Activated naive CD8-positive, alpha-beta T cell treated with anti-CD3 and anti-CD28 coated beads, Interleukin-2, amount 10 ng/mL, durations not matched to agents 7 days and 5 days (primary cell): ENCODE measurements around the gene MOB3A. TPM values are rescaled to one million over a fixed set of nuclear protein-coding genes. Genes with fewer than 3 reads are reported as not detected.

Experiments
- ATAC-seq: fragments of 150-1000 bp; cut with Tn5 transposase; one replicate; pipeline ENCODE4 v1.10.0; 2021; ENCODE audit warnings: low read depth, moderate library complexity
- POLR2A ChIA-PET: fragments of 350-600 bp; sonication (Branson Sonifier 250); formaldehyde crosslinking; loops from one replicate; lab custom pipeline; 2021; ENCODE audit warnings: antibody characterized with exemption; lab: Charles Lee
- DNase-seq: peaks from one replicate; pipeline ENCODE4 v3.0.0; 2021
- H3K27ac Mint-ChIP-seq: one replicate; pipeline ENCODE4 v1.8.0; 2022; ENCODE audit warnings: mild to moderate bottlenecking, mixed read lengths
- H3K27me3 Mint-ChIP-seq: one replicate; pipeline ENCODE4 v1.8.0; 2022; ENCODE audit warnings: mild to moderate bottlenecking, moderate library complexity, mixed read lengths
- H3K36me3 Mint-ChIP-seq: one replicate; pipeline ENCODE4 v1.8.0; 2021; ENCODE audit warnings: mild to moderate bottlenecking, mixed read lengths
- H3K4me1 Mint-ChIP-seq: one replicate; pipeline ENCODE4 v1.8.0; 2021; ENCODE audit warnings: mixed read lengths
- H3K4me3 Mint-ChIP-seq: one replicate; pipeline ENCODE4 v1.8.0; 2022; ENCODE audit warnings: mild to moderate bottlenecking, moderate library complexity, mixed read lengths
- H3K9me3 Mint-ChIP-seq: one replicate; pipeline ENCODE4 v1.8.0; 2021; ENCODE audit warnings: mixed read lengths
- total RNA-seq, 2 experiments: library from RNA; stranded (reverse); gene quantifications; one replicate each; pipeline ENCODE4 v1.2.3, GENCODE V29; 2021

Gene MOB3A
- total RNA-seq, 2 experiments from 2014 or later, result 190 to 200 TPM

DNA sequence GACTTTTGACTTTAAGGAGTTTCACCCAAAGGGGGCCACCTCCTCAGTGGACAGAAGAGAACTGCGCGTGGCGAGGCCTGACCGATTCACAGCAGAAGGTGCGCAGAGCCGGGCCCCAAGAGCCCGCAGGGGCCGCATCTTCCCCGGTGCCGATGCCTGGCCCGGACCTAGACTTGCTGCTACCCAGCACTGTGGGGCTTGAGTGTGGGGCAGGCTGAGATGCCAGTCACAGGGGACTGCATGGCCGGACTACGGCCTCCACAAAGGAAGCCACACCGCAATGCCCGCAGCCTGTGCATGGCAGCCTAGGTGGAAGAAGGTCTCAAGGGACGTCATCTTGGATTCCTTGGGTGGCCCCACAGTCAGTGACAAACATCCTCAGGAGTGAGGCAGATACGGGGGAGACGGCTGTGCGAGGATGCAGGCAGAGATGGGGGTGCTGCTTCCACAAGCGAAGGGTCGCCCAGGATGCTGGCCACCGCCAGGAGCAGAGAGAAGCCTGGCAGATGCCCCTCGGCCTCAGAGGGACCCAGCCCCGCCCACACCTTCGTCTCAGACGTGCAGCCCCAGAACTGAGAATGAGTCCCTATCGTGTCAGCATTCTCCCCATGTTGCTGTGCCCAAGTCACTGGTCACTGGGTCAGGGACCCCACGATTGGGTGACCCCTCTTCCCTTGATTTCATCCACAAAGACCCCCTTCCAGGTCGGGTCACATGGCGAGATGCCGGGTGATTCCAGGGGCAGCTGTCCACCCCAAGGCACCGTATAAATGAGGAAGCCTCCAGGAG lies 16.9 kb downstream of the MOB3A start:
- ATAC-seq (no peak), DNase-seq (no peak)
- Mint-ChIP-seq H3K4me3 (peak overlapping the region; percentile 97), H3K9me3 (no peaks in the 10 kb centered on the region), H3K36me3 (peaks cover 35% of the 10 kb centered on the region), H3K27me3 (no peaks in the 10 kb centered on the region), H3K27ac (peak overlapping the region; percentile 99), H3K4me1 (peaks cover 28% of the 10 kb centered on the region)
- POLR2A ChIA-PET, result interaction anchor here (8.8 kb wide), 1 partner anchor 14 kb away, joined by 180 read pairs; the partner anchor contains the start of gene MOB3A

DNA sequence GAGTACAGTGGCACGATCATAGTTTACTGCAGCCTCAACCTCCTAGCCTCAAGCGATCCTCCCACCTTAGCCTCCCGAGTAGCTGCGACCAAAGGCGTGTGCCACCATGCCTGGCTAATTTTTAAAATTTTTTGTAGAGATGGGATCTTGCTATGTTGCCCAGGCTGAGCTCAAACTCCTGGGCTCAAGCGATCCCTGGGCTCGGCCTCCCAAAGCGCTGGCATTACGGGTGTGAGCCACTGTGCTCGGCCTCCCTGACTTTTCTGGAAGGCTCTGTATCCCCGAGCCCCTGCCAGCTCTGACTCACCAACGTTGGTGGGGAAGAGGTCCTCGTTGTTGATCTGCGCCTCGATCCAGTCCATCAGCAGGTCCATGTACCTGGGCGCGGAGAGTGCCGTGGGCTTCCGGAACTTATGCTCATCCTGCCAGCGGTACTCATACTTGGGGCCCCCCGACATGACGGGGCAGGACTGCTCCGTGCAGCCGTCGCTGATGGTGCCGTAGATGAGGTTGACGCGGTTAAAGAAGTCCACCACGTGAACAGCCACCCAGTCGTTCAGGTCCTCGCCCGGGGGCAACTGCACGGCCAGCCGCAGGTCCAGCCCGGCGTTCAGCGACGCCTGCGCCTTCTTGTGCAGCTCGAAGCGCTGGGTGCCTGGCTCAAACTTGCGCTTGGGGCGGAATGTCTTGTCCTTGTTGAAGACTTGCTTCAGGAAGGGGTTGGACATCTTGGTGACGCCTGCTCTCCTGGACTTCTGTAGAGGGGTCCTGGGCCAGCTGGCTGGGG lies 18.1 kb downstream of the MOB3A start:
- POLR2A ChIA-PET, result interaction anchor here (0.7 to 1.8 kb wide), 2 partner anchors 16 to 96 kb away, joined by 3 to 4 read pairs; no protein-coding TSS in a partner anchor
- H3K27me3 Mint-ChIP-seq, result no peaks in the 10 kb centered on the region
- no peak overlapping the region for H3K4me3 Mint-ChIP-seq
- H3K4me1 Mint-ChIP-seq, result peaks cover 28% of the 10 kb centered on the region
- ATAC-seq (no peak), DNase-seq (no peak)
- H3K27ac Mint-ChIP-seq, result no peak overlapping the region
- no peaks in the 10 kb centered on the region for H3K9me3 Mint-ChIP-seq
- H3K36me3 Mint-ChIP-seq, result peaks cover 31% of the 10 kb centered on the region

DNA sequence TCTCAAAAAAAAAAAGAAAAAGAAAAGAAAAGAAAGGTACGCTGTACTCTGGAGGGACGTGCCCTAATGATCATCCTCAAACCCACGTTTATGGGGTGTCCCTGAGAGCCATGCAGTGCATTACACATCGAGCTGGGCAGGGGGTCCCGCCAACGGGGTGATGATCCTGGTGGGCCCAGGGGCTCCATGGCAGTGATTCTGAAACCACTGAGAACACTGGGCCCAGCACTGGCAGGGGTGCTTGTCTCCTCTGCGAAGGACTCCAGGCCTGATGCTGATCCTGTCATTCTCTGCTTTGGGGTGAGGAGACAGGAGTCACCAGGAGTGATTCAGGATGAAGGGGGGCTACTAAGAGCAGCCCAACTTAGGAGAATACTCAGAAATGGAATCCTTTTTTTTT lies 18.7 kb downstream of the MOB3A start:
- Mint-ChIP-seq H3K4me1 (peaks cover 26% of the 10 kb centered on the region), H3K4me3 (no peak overlapping the region), H3K27ac (no peak overlapping the region), H3K9me3 (no peaks in the 10 kb centered on the region), H3K36me3 (peaks cover 28% of the 10 kb centered on the region), H3K27me3 (no peaks in the 10 kb centered on the region)
- DNase-seq (no peak), ATAC-seq (no peak)
- POLR2A ChIA-PET, result interaction anchor here (0.7 to 2.3 kb wide), 3 partner anchors 15 to 96 kb away, joined by 3 to 7 read pairs (median 4); no protein-coding TSS in a partner anchor

DNA sequence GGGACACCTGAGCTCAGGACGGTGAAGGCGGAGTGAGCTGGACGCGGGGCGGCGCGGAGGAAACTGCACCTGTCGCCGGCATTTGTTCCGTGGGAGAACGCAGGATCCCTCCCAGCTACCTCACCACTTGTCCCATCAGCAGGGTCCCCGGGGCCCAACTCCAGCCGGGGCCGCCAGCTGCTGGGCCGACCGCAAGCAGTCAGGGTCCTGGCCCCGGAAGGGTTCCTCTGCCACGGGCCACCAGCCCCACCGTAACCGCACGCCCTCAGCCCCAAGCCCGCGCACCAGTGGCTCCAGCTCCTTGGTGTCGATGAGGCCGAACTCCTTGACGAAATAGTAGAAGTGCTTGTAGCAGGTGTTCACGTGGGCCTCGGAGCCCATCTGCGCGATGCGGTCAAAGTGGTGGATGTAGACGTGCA lies 19.6 kb downstream of the MOB3A start:
- no peak for ATAC-seq

DNA sequence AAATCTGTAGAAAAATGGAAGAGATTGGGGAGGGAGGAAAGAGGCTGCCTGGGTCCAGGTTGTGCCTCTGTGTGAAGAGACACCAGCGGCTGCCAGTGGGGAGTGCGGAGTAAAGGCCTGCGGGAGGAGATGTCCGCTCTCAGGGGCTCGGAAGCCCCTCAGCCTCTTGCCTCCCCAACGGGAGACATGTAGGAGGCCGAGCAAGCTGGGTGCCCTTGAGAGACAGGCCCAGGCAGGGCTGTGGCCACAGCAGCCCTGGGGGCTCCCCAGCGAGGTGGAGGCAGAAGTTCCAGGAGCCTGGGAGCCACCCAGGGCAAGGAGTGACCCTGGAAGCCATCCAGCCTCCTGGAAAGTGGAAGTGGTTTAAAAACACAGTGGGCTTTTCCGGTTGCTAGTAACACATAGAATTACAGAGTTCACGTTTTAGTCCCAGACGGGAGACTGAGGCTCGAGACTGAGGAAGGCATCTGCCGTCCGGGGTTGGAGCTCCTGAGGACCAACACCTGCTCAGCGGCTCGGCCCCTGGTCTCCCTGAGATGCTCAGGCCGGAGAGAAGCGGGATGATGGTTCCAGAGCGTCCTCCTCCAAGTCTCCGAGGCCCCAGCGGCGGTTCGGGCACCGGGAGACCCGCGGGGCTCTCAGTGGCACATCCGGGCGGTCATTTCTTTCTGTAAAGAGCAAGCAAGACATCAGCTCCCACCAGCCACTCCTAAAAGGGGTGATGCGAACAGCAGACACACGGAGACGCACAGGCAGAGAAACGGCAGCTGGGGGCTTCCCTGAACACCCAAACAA lies 23.2 kb downstream of the MOB3A start:
- Mint-ChIP-seq H3K9me3 (no peaks in the 10 kb centered on the region), H3K27ac (peak overlapping the region; percentile 62), H3K27me3 (no peaks in the 10 kb centered on the region), H3K36me3 (peaks cover 23% of the 10 kb centered on the region), H3K4me1 (peaks cover 15% of the 10 kb centered on the region), H3K4me3 (no peak overlapping the region)
- ATAC-seq (no peak), DNase-seq (no peak)
- POLR2A ChIA-PET, result interaction anchor here (1.0 to 1.4 kb wide), 2 partner anchors 10 to 21 kb away, joined by 3 read pairs; no protein-coding TSS in a partner anchor

More for the DNA sequence above, 19.6 kb downstream of the MOB3A start:
- H3K4me1 Mint-ChIP-seq, result peaks cover 24% of the 10 kb centered on the region
- POLR2A ChIA-PET, result interaction anchor here (0.6 to 2.3 kb wide), 3 partner anchors 8 to 32 kb away, joined by 3 to 7 read pairs (median 5); no protein-coding TSS in a partner anchor
- H3K9me3 Mint-ChIP-seq, result no peaks in the 10 kb centered on the region
- H3K36me3 Mint-ChIP-seq, result peaks cover 28% of the 10 kb centered on the region
- DNase-seq, result no peak
- no peaks in the 10 kb centered on the region for H3K27me3 Mint-ChIP-seq
- H3K27ac Mint-ChIP-seq, result no peak overlapping the region
- no peak overlapping the region for H3K4me3 Mint-ChIP-seq

DNA sequence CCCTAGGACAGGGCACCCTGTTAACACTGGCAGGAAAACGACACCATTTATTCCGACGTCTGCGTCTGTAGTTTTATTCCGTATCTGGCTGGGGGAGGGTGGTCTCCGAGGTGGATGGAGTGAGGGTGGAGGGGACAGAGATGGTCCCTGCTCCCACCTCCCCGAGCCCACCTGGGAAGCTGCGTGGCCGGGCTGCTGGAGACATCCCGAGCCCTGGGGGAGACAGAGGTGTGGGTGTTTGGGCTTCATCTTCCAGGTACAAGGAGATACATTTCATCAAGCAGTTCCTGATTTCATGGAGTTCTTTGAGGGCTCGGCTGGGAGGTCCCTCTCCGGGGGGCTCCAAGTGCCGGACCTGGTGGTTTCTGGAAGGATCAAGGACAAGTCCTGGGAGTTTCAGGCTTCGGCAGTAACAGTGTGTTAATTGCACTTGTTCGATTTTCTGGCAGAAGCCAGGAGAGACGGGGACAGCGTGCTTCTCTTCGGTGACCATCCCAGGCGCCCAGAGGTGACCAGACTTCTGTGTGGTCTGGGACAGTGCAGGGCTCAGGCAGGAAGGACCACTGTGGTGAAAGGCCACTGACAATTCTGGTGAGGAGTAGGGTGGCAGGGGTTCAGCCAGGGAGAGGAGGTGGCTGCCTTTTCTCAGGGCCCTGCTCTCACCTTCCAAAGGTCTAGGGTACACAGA lies 25.0 kb downstream of the MOB3A start:
- H3K27me3 Mint-ChIP-seq, result no peaks in the 10 kb centered on the region
- H3K27ac Mint-ChIP-seq, result peak overlapping the region; percentile 58
- DNase-seq, result no peak
- peaks cover 23% of the 10 kb centered on the region for H3K36me3 Mint-ChIP-seq
- no peak for ATAC-seq
- H3K4me1 Mint-ChIP-seq, result peaks cover 13% of the 10 kb centered on the region
- POLR2A ChIA-PET, result interaction anchor here (1.0 to 2.4 kb wide), 2 partner anchors 12 to 19 kb away, joined by 4 to 10 read pairs; no protein-coding TSS in a partner anchor
- H3K9me3 Mint-ChIP-seq, result no peaks in the 10 kb centered on the region
- H3K4me3 Mint-ChIP-seq, result peak overlapping the region; percentile 7

DNA sequence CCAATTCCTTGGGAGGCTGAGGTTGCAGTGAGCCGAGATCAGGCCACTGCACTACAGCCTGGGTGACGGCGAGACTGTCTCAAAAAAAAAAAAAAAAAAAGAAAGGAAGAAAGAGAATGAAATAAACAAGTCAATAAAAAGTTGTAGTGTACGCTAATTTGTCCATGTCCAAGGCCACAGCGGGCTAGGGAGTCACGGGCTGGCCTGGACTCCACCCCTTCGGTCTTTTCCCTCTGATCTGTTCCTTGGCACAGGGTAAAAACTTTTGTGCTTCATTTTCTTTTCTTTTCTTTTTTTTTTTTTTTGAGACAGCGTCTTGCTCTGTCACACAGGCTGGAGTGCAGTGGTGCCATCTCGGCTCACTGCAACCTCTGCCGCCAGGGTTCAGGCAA lies 25.7 kb downstream of the MOB3A start:
- peaks cover 23% of the 10 kb centered on the region for H3K36me3 Mint-ChIP-seq
- peaks cover 13% of the 10 kb centered on the region for H3K4me1 Mint-ChIP-seq
- H3K9me3 Mint-ChIP-seq, result no peaks in the 10 kb centered on the region
- no peak for DNase-seq
- H3K27ac Mint-ChIP-seq, result no peak overlapping the region
- H3K27me3 Mint-ChIP-seq, result no peaks in the 10 kb centered on the region
- POLR2A ChIA-PET, result interaction anchor here (0.6 to 2.4 kb wide), 7 partner anchors 12 to 140 kb away, joined by 3 to 10 read pairs (median 5); no protein-coding TSS in a partner anchor
- H3K4me3 Mint-ChIP-seq, result no peak overlapping the region
- ATAC-seq, result no peak

DNA sequence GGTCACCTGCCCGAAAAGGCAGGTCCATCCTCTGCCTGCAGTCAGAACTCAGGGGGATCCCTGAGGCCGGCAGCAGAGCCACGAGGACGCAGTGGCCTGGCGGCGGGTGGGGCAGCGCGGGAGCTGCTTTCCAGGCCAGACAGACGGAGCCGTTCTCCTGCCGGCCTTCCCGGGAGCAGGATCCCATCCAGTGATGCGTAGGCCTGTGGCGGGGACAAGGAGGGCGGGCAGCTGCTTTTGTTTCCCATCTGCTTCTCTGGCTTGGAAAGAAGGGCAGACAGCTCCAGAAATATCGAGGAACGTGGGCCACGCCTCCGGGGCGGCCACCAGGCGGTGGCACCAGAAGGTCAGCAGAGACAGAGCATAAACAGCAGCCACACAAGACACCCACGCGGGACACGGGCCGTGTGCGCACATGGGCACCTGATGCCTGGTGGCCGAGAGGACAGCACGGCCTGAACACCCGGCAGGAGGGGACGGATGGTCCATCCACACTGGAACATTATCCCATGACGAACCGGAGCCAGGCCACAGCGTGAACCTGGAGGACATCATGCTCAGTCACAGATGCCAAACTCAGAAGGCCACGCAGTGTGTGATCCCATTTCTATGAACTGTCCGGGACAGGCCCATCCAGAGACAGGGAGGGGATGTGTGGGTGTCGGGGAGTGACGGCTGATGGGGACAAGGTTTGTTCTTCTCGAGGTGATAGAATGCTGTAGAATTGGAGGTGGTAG lies 31.2 kb downstream of the MOB3A start:
- POLR2A ChIA-PET, result interaction anchor here (0.6 kb wide), 1 partner anchor 168 kb away, joined by 3 read pairs; no protein-coding TSS in a partner anchor
- Mint-ChIP-seq H3K36me3 (peaks cover 2% of the 10 kb centered on the region), H3K27ac (no peak overlapping the region), H3K9me3 (no peaks in the 10 kb centered on the region), H3K4me3 (no peak overlapping the region), H3K4me1 (peaks cover 19% of the 10 kb centered on the region), H3K27me3 (no peaks in the 10 kb centered on the region)
- DNase-seq (no peak), ATAC-seq (no peak)

DNA sequence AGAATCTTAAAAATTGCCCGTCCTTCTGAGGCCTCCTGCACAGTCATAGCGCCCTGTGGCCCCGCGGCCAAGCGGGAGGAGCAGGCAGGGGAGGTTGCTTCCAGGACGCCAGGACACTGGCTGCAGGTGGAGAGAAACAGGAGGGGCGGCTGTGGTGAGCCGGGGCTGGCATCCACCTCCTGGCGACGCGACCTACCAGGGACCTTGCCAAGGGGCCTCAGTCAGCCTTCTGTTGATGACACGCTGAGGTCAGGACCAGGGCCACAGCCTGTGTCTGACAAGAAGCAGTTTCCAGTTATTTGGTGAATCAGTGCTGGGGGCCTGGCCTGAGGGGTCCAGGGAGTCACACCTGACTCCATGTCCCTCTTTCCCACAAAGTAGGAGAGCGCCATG lies 31.7 kb downstream of the MOB3A start:
- POLR2A ChIA-PET, result interaction anchor here (0.6 kb wide), 1 partner anchor 168 kb away, joined by 3 read pairs; no protein-coding TSS in a partner anchor
- Mint-ChIP-seq H3K27me3 (no peaks in the 10 kb centered on the region), H3K27ac (no peak overlapping the region), H3K4me1 (peaks cover 16% of the 10 kb centered on the region), H3K4me3 (no peak overlapping the region), H3K36me3 (peaks cover 2% of the 10 kb centered on the region), H3K9me3 (no peaks in the 10 kb centered on the region)
- ATAC-seq, result no peak
- no peak for DNase-seq

DNA sequence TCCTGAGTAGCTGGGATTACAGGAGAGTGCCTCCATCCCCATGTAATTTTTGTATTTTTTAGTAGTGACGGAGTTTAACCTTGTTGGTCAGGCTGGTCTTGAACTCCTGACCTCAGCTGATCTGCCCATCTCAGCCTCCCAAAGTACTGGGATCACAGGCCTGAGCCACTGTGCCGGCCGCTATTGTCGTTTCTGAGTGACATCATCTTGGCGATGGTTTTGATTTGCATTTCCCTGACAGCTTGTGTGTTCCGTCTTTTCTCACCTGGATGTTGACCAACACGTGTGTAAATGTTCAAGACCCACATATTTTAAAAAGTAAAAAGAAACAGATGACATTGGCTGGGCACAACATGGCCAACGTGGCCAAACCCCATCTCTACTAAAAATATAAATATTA lies 32.3 kb downstream of the MOB3A start:
- no peak overlapping the region for H3K4me3 Mint-ChIP-seq
- no peak for DNase-seq
- POLR2A ChIA-PET, result interaction anchor here (1.0 to 4.6 kb wide), 2 partner anchors 13 to 21 kb away, joined by 3 to 73 read pairs; partner anchors contain the start of gene MKNK2
- H3K27ac Mint-ChIP-seq, result peak overlapping the region; percentile 25
- ATAC-seq, result no peak
- no peaks in the 10 kb centered on the region for H3K9me3 Mint-ChIP-seq
- H3K36me3 Mint-ChIP-seq, result peaks cover 2% of the 10 kb centered on the region
- H3K4me1 Mint-ChIP-seq, result peaks cover 17% of the 10 kb centered on the region
- no peaks in the 10 kb centered on the region for H3K27me3 Mint-ChIP-seq

DNA sequence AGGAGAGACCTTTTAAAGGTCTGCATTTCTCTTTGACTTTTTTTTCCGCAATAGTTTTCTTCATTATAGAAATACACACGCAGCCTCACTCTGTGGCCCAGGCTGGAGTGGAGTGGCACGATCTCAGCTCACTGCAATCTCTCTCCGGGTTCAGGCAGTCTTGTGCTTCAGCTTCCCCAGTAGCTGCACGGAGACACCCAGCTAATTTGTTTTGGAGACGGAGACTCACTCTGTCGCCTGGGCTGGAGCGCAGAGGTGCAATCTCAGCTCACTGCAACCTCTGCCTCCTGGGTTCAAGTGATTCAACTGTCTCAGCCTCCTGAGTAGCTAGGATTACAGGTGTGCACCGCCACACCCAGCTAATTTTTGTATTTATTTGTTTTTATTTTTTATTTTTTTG lies 33.4 kb downstream of the MOB3A start:
- POLR2A ChIA-PET, result interaction anchor here (0.6 to 4.6 kb wide), 7 partner anchors 12 to 121 kb away, joined by 3 to 73 read pairs (median 3); partner anchors contain the start of genes MKNK2 and MOB3A
- Mint-ChIP-seq H3K27ac (peak overlapping the region; percentile 90), H3K27me3 (no peaks in the 10 kb centered on the region), H3K36me3 (no peaks in the 10 kb centered on the region), H3K4me3 (peak overlapping the region; percentile 91), H3K9me3 (no peaks in the 10 kb centered on the region), H3K4me1 (peaks cover 17% of the 10 kb centered on the region)
- DNase-seq (no peak), ATAC-seq (no peak)
